HepG2 (cell line): ENCODE results near the gene NEK8. TPM values are rescaled to one million over a fixed set of nuclear protein-coding genes. Genes with fewer than 3 reads are reported as not detected.

Experiments
- GFI1 ChIP-seq: sonication (generic); formaldehyde crosslinking; IDR thresholded peaks from 2 replicates; pipeline ENCODE4 v1.5.0; 2020; ENCODE audit warnings: missing genetic modification reagents, mild to moderate bottlenecking, borderline replicate concordance
- HMG20A ChIP-seq: IDR thresholded peaks from 2 replicates; pipeline ENCODE4 v1.6.1; 2016; ENCODE audit warnings: borderline replicate concordance
- IKZF4 ChIP-seq: sonication (generic); formaldehyde crosslinking; IDR thresholded peaks from 2 replicates; pipeline ENCODE4 v1.5.1; 2020; ENCODE audit warnings: borderline replicate concordance, mild to moderate bottlenecking, low read depth, missing genetic modification reagents; ENCODE audit errors: not compliant biosample characterization
- KDM2A ChIP-seq: sonication (generic); formaldehyde crosslinking; IDR thresholded peaks from 2 replicates; pipeline ENCODE4 v1.4.0; 2020; ENCODE audit warnings: low read depth, missing genetic modification reagents, borderline replicate concordance
- MAFF ChIP-seq: IDR thresholded peaks from 2 replicates; pipeline ENCODE4 v1.6.1; 2011; ENCODE audit warnings: low read depth, low read length, improper control_type of control experiment
- MATR3 ChIP-seq: sonication (generic); formaldehyde crosslinking; IDR thresholded peaks from 2 replicates; pipeline ENCODE4 v1.4.0; 2020; ENCODE audit warnings: missing genetic modification reagents
- NFYC ChIP-seq: IDR thresholded peaks from 2 replicates; pipeline ENCODE4 v1.6.1; 2016; ENCODE audit warnings: missing genetic modification reagents, missing compliant biosample characterization
- ONECUT2 ChIP-seq: sonication (generic); formaldehyde crosslinking; IDR thresholded peaks from 2 replicates; pipeline ENCODE4 v1.4.0; 2020; ENCODE audit warnings: missing genetic modification reagents
- PHF21A ChIP-seq: sonication (generic); formaldehyde crosslinking; IDR thresholded peaks from 2 replicates; pipeline ENCODE4 v1.5.0; 2020; ENCODE audit warnings: mild to moderate bottlenecking, missing genetic modification reagents
- PHF8 ChIP-seq: sonication (generic); formaldehyde crosslinking; IDR thresholded peaks from 2 replicates; pipeline ENCODE4 v1.5.0; 2020; ENCODE audit warnings: missing genetic modification reagents
- PLRG1 ChIP-seq: fragments of 450-650 bp; conservative IDR thresholded peaks from 2 replicates; pipeline ENCODE4 v1.6.1; 2016
- REL ChIP-seq: sonication (generic); formaldehyde crosslinking; conservative IDR thresholded peaks from 2 replicates; pipeline ENCODE4 v1.8.0; 2022; ENCODE audit warnings: mild to moderate bottlenecking, missing genetic modification reagents, moderate library complexity
- SATB2 ChIP-seq: sonication (generic); formaldehyde crosslinking; IDR thresholded peaks from 2 replicates; pipeline ENCODE4 v1.5.0; 2020; ENCODE audit warnings: missing genetic modification reagents
- TOE1 ChIP-seq: sonication (generic); formaldehyde crosslinking; IDR thresholded peaks from 2 replicates; pipeline ENCODE4 v1.4.0; 2020; ENCODE audit warnings: mild to moderate bottlenecking, missing genetic modification reagents
- ZBTB21 ChIP-seq: sonication (generic); formaldehyde crosslinking; IDR thresholded peaks from 2 replicates; pipeline ENCODE4 v1.4.0; 2020; ENCODE audit warnings: missing genetic modification reagents
- ZNF205 ChIP-seq: IDR thresholded peaks from 2 replicates; pipeline ENCODE4 v1.6.1; 2018; ENCODE audit warnings: missing biosample characterization, missing genetic modification reagents
- ZNF550 ChIP-seq: sonication (generic); formaldehyde crosslinking; IDR thresholded peaks from 2 replicates; pipeline ENCODE4 v1.4.0; 2020; ENCODE audit warnings: mild to moderate bottlenecking, missing genetic modification reagents, borderline replicate concordance
- ZNF557 ChIP-seq: sonication (generic); formaldehyde crosslinking; IDR thresholded peaks from 2 replicates; pipeline ENCODE4 v1.4.0; 2020; ENCODE audit warnings: missing genetic modification reagents
- ZNF558 ChIP-seq: sonication (generic); formaldehyde crosslinking; IDR thresholded peaks from 2 replicates; pipeline ENCODE4 v1.9.0; 2022; ENCODE audit warnings: mild to moderate bottlenecking, missing genetic modification reagents, borderline replicate concordance
- ZNF567 ChIP-seq: sonication (generic); formaldehyde crosslinking; IDR thresholded peaks from 2 replicates; pipeline ENCODE4 v1.8.1; 2023; ENCODE audit warnings: mild to moderate bottlenecking, missing genetic modification reagents, borderline replicate concordance
- ZSCAN9 ChIP-seq: IDR thresholded peaks from 2 replicates; pipeline ENCODE4 v1.6.1; 2016; ENCODE audit warnings: borderline replicate concordance
- polyA plus RNA-seq, 8 experiments: library from polyadenylated mRNA; depleted of rRNA in 3 of 8; stranded (reverse) in 7 of 8; unstranded in 1 of 8; fragments of >200 nt; fragmentation: Illumina TruSeq in 4 of 8; extraction: Trizol in 4 of 8; gene quantifications; 2 replicates each; pipeline versions ENCODE4 v1.2.1 to v1.2.3, GENCODE V29; 2011 to 2016; ENCODE audit warnings: low read depth in 4 of 8, missing spikeins in 1 of 8, mixed read lengths in 1 of 8; ENCODE audit not compliant: insufficient read depth in 1 of 8
- total RNA-seq, 5 experiments: library from RNA; depleted of rRNA; stranded (reverse); fragments of >200 nt; fragmentation: Illumina TruSeq; extraction: Trizol; gene quantifications; 2 replicates each; pipeline ENCODE4 v1.2.3, GENCODE V29; 2016; ENCODE audit warnings: low read depth in 1 of 5
- TF ChIP-seq, protein P1 (sequence below): sonication (generic); formaldehyde crosslinking; IDR thresholded peaks from 2 replicates; pipeline ENCODE4 v1.4.0; 2020; ENCODE audit warnings: mild to moderate bottlenecking, missing genetic modification reagents
- TF ChIP-seq, protein P2 (sequence below): sonication (generic); formaldehyde crosslinking; IDR thresholded peaks from 2 replicates; pipeline ENCODE4 v1.4.0; 2020; ENCODE audit warnings: missing genetic modification reagents
- TF ChIP-seq, protein P3 (sequence below): sonication (generic); formaldehyde crosslinking; IDR thresholded peaks from 2 replicates; pipeline ENCODE4 v1.4.0; 2020; ENCODE audit warnings: missing genetic modification reagents, borderline replicate concordance

NEK8 gene
- total and polyA plus RNA-seq, 2 of the 13 experiments (the other 11 are each of a cell fraction or from before 2014, with no cell fraction given), result 5.8 to 13.5 TPM

DNA sequence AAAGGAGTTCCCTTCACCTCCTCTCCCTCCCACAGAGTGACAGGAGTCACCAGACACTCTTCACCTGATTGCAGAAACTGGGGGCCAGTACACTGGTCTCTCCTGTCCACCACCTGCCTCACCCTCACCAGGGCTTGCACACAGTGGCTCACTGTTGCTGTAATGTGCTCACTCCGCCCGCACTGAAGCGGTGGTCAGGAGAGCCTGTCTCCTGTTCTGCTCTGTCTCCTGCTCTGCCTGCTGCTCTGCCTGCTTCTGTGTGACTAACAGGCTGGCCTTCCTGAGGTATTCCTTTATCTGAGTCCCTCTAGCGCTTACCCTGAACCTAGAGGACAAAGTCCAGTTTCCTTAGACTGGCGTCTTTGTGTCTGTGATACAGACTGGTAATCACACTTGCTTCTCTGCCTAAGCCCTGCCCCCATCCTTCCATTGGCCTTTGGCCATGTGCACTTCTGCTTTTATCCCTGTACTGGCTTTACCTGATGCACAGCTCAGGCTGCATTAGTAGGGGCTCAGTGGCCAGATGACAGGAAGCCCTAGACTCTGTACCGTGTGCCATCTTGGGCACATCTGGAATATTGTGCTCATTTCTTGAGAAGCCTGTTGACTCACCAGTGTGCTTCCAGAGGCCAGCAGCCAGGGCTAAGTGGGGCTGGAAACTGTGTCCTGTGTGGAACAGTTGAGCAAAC is 30.2 kb upstream of the NEK8 start (continued):
- no peak for TF ChIP-seq ZNF558 (CRISPR knock-in tag)
- TF ChIP-seq ZBTB21 (CRISPR knock-in tag), result no peak; the same call in 1 of the 2 replicates
- TF ChIP-seq GFI1 (CRISPR knock-in tag), result peak; percentile 42; the same call in 1 of the 2 replicates
- peak; percentile 61 for TF ChIP-seq ZSCAN9 (CRISPR knock-in tag)
- TF ChIP-seq PHF21A (CRISPR knock-in tag), result peak; percentile 77
- peak; percentile 57 for TF ChIP-seq IKZF4 (CRISPR knock-in tag)
- no peak for TF ChIP-seq SATB2 (CRISPR knock-in tag)
- peak; percentile 92 for TF ChIP-seq REL
- TF ChIP-seq KDM2A, result peak; percentile 69
- TF ChIP-seq HMG20A (CRISPR knock-in tag), result peak; percentile 79; the same call in 1 of the 2 replicates
- no peak for TF ChIP-seq PLRG1
- TF ChIP-seq, protein P1, sequence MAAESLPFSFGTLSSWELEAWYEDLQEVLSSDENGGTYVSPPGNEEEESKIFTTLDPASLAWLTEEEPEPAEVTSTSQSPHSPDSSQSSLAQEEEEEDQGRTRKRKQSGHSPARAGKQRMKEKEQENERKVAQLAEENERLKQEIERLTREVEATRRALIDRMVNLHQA, result no peak
- TF ChIP-seq ZNF205 (CRISPR knock-in tag), result peak; percentile 75
- TF ChIP-seq, protein P2, sequence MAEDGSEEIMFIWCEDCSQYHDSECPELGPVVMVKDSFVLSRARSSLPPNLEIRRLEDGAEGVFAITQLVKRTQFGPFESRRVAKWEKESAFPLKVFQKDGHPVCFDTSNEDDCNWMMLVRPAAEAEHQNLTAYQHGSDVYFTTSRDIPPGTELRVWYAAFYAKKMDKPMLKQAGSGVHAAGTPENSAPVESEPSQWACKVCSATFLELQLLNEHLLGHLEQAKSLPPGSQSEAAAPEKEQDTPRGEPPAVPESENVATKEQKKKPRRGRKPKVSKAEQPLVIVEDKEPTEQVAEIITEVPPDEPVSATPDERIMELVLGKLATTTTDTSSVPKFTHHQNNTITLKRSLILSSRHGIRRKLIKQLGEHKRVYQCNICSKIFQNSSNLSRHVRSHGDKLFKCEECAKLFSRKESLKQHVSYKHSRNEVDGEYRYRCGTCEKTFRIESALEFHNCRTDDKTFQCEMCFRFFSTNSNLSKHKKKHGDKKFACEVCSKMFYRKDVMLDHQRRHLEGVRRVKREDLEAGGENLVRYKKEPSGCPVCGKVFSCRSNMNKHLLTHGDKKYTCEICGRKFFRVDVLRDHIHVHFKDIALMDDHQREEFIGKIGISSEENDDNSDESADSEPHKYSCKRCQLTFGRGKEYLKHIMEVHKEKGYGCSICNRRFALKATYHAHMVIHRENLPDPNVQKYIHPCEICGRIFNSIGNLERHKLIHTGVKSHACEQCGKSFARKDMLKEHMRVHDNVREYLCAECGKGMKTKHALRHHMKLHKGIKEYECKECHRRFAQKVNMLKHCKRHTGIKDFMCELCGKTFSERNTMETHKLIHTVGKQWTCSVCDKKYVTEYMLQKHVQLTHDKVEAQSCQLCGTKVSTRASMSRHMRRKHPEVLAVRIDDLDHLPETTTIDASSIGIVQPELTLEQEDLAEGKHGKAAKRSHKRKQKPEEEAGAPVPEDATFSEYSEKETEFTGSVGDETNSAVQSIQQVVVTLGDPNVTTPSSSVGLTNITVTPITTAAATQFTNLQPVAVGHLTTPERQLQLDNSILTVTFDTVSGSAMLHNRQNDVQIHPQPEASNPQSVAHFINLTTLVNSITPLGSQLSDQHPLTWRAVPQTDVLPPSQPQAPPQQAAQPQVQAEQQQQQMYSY (CRISPR knock-in tag), result no peak
- TF ChIP-seq ONECUT2 (CRISPR knock-in tag), result no peak
- TF ChIP-seq MATR3 (CRISPR knock-in tag), result no peak
- no peak; the same call in 1 of the 2 replicates for TF ChIP-seq ZNF557 (CRISPR knock-in tag)
- TF ChIP-seq PHF8, result peak; percentile 46; the same call in 1 of the 2 replicates
- no peak for TF ChIP-seq MAFF
- TF ChIP-seq ZNF550 (CRISPR knock-in tag), result no peak
- no peak; the same call in 1 of the 2 replicates for TF ChIP-seq NFYC (CRISPR knock-in tag)
- peak; percentile 73; the same call in 1 of the 2 replicates for TF ChIP-seq ZNF567 (CRISPR knock-in tag)
- TF ChIP-seq, protein P3, sequence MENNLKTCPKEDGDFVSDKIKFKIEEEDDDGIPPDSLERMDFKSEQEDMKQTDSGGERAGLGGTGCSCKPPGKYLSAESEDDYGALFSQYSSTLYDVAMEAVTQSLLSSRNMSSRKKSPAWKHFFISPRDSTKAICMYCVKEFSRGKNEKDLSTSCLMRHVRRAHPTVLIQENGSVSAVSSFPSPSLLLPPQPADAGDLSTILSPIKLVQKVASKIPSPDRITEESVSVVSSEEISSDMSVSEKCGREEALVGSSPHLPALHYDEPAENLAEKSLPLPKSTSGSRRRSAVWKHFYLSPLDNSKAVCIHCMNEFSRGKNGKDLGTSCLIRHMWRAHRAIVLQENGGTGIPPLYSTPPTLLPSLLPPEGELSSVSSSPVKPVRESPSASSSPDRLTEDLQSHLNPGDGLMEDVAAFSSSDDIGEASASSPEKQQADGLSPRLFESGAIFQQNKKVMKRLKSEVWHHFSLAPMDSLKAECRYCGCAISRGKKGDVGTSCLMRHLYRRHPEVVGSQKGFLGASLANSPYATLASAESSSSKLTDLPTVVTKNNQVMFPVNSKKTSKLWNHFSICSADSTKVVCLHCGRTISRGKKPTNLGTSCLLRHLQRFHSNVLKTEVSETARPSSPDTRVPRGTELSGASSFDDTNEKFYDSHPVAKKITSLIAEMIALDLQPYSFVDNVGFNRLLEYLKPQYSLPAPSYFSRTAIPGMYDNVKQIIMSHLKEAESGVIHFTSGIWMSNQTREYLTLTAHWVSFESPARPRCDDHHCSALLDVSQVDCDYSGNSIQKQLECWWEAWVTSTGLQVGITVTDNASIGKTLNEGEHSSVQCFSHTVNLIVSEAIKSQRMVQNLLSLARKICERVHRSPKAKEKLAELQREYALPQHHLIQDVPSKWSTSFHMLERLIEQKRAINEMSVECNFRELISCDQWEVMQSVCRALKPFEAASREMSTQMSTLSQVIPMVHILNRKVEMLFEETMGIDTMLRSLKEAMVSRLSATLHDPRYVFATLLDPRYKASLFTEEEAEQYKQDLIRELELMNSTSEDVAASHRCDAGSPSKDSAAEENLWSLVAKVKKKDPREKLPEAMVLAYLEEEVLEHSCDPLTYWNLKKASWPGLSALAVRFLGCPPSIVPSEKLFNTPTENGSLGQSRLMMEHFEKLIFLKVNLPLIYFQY (CRISPR knock-in tag), result peak; percentile 40; the same call in 1 of the 2 replicates
- TF ChIP-seq TOE1, result no peak
